CD4-positive, alpha-beta memory T cell (primary cell): ENCODE data around the gene AHDC1. TPM values are rescaled to one million over a fixed set of nuclear protein-coding genes. Genes with fewer than 3 reads are reported as not detected.
A peak's percentile ranks its signal among the peaks of the same experiment; 100 is the strongest.

Experiments
- CTCF ChIA-PET: fragments of 350-600 bp; sonication (Branson Sonifier 250); formaldehyde crosslinking; loops from one replicate; lab custom pipeline; 2021; ENCODE audit warnings: inconsistent platforms; ENCODE audit not compliant: partially characterized antibody; lab: Charles Lee
- POLR2A ChIA-PET: fragments of 350-600 bp; sonication (Branson Sonifier 250); formaldehyde crosslinking; loops from one replicate; lab custom pipeline; 2021; ENCODE audit not compliant: partially characterized antibody; lab: Charles Lee
- DNase-seq, 5 donors: peaks; one replicate each; pipeline versions ENCODE4 v3.0.0 to v3.0.0-alpha.2; 2020 to 2022; ENCODE audit warnings: mixed read lengths in 1 of 5
- H3K27ac ChIP-seq: one replicate; pipeline ENCODE4 v1.7.0; 2013; ENCODE audit warnings: low read depth, low read length
- H3K27me3 ChIP-seq: 2 replicates; pipeline ENCODE4 v1.7.0; 2013; ENCODE audit warnings: mild to moderate bottlenecking, low read length, moderate library complexity; ENCODE audit not compliant: insufficient read depth
- H3K36me3 ChIP-seq: 2 replicates; pipeline ENCODE4 v1.7.0; 2013; ENCODE audit warnings: mild to moderate bottlenecking, low read length, moderate library complexity; ENCODE audit not compliant: insufficient read depth
- H3K4me1 ChIP-seq: 2 replicates; pipeline ENCODE4 v1.7.0; 2013; ENCODE audit warnings: mild to moderate bottlenecking, low read length, moderate library complexity; ENCODE audit not compliant: insufficient read depth
- H3K4me3 ChIP-seq, 2 donors: one replicate each; pipeline ENCODE4 v1.7.0; 2013; ENCODE audit warnings: low read length in 2 of 2, mild to moderate bottlenecking in 1 of 2
- H3K9me3 ChIP-seq, 2 donors: one replicate each; pipeline ENCODE4 v1.7.0; 2013; ENCODE audit warnings: low read length in 2 of 2, control low read depth in 1 of 2; ENCODE audit not compliant: control insufficient read depth in 1 of 2
- H3K27ac Mint-ChIP-seq, 7 donors: one replicate each; pipeline ENCODE4 v1.8.0; 2020 to 2021; ENCODE audit warnings: mixed read lengths in 7 of 7, mild to moderate bottlenecking in 6 of 7, inconsistent platforms in 3 of 7, moderate library complexity in 3 of 7
- H3K27me3 Mint-ChIP-seq, 2 donors: one replicate each; pipeline ENCODE4 v1.8.0; 2020 to 2021; ENCODE audit warnings: mixed read lengths in 2 of 2
- H3K36me3 Mint-ChIP-seq, 2 donors: one replicate each; pipeline ENCODE4 v1.8.0; 2020 to 2021; ENCODE audit warnings: mixed read lengths in 2 of 2, inconsistent platforms in 1 of 2, mild to moderate bottlenecking in 1 of 2
- H3K4me1 Mint-ChIP-seq, 4 donors: one replicate each; pipeline ENCODE4 v1.8.0; 2020 to 2021; ENCODE audit warnings: mixed read lengths in 4 of 4, mild to moderate bottlenecking in 1 of 4
- H3K4me3 Mint-ChIP-seq, 8 donors: one replicate each; pipeline ENCODE4 v1.8.0; 2020 to 2021; ENCODE audit warnings: mixed read lengths in 8 of 8, mild to moderate bottlenecking in 7 of 8, moderate library complexity in 6 of 8, inconsistent platforms in 3 of 8
- H3K9me3 Mint-ChIP-seq, 8 donors: one replicate each; pipeline ENCODE4 v1.8.0; 2020 to 2021; ENCODE audit warnings: mixed read lengths in 8 of 8, mild to moderate bottlenecking in 5 of 8, inconsistent platforms in 3 of 8, moderate library complexity in 1 of 8
- intact Hi-C: fragments of 100-400 bp; cut with micrococcal nuclease; formaldehyde crosslinking; loops from one replicate; pipeline ENCODE4 v1.15.1; 2023
- polyA plus RNA-seq, 2 donors: library from polyadenylated mRNA; unstranded; fragments of 300-500 nt; fragmentation: Illumina TruSeq; gene quantifications; one replicate each; pipeline ENCODE4 v1.2.3, GENCODE V29; 2021
- total RNA-seq, 2 experiments: library from RNA; stranded (reverse); gene quantifications; one replicate each; pipeline ENCODE4 v1.2.3, GENCODE V29; 2021

The AHDC1 gene
- total and polyA plus RNA-seq, 4 experiments from 2014 or later, result 0.02 to 19.2 (median 10.0) TPM

DNA sequence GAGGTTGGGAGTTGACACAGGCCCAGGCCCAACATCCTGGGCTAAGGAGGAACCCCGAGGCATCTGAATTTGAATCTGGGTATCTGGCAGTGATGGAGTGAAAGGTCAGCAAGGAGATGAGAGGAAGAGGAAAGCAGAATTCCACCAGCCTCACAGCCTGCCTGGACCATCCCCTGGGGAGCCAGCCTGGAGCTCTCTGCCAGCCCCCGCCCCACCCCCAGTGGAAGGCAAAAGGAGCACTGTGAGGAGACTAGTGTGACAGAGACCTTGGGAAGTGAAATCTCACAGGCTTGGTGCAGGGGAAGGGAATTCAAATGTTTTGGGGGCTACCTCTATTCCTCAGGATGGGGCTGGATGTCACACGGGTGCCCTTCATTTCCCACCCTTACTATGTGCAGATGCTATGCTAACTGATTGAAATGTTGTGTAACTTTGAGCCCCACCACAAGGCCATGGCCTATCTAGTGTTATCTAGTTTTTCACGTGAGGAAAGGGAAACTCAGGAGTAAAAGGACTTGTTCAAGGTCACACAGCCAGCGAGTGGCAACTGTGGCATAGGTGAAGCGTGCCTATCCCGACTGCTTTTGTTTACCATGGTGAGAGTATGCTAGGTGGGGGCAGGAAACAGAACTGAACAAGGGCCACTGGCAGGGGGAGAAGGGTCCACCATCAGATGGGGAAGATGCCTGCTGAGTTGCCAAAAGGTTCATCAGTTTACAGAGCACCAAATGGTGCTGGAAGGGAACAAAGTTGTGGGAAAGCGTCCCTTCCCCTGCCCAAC is 29.8 kb downstream of the AHDC1 start:
- Histone ChIP-seq H3K4me3 (no peak overlapping the region), H3K9me3 (no peaks in the 10 kb centered on the region), H3K27ac (no peak overlapping the region), H3K36me3 (no peaks in the 10 kb centered on the region), H3K4me1 (no peaks in the 10 kb centered on the region), H3K27me3 (no peaks in the 10 kb centered on the region)
- intact Hi-C loops, result no loop called here
- ChIA-PET CTCF (interaction anchor here (9.7 kb wide), 1 partner anchor 17 kb away, joined by 93 read pairs; no protein-coding TSS in a partner anchor), POLR2A (interaction anchor here (1.3 kb wide), 1 partner anchor 51 kb away, joined by 3 read pairs; no protein-coding TSS in a partner anchor)
- H3K4me3 Mint-ChIP-seq, result peak overlapping the region in 5 of 8 donors; percentile 23 to 65 (median 44)
- no peaks in the 10 kb centered on the region for H3K9me3 Mint-ChIP-seq
- peaks cover 0 to 2% of the 10 kb centered on the region in 2 donors for H3K36me3 Mint-ChIP-seq
- DNase-seq, result no peak
- peaks cover 11 to 37% (median 21%) of the 10 kb centered on the region in 4 donors for H3K4me1 Mint-ChIP-seq
- H3K27me3 Mint-ChIP-seq, result peaks cover 0 to 4% of the 10 kb centered on the region in 2 donors
- H3K27ac Mint-ChIP-seq, result peak overlapping the region in 5 of 7 donors; percentile 14 to 77 (median 72)

- H3K4me1 ChIP-seq, result peaks cover 8% of the 10 kb centered on the region
- H3K4me1 Mint-ChIP-seq, result peaks cover 17 to 48% (median 29%) of the 10 kb centered on the region in 4 donors
Observed at GRCh38 chr1:27572679-27573426, 31.1 kb downstream of the AHDC1 start.

GRCh38 chr1:27572019-27572678 is 31.8 kb downstream of the AHDC1 start:
- intact Hi-C loops, result no loop called here
- Mint-ChIP-seq H3K27me3 (peaks cover 0 to 4% of the 10 kb centered on the region in 2 donors), H3K27ac (peak overlapping the region in 5 of 7 donors; percentile 9 to 88 (median 62)), H3K4me3 (no peak overlapping the region), H3K9me3 (no peaks in the 10 kb centered on the region), H3K36me3 (no peaks in the 10 kb centered on the region), H3K4me1 (peaks cover 19 to 54% (median 32%) of the 10 kb centered on the region in 4 donors)
- ChIA-PET CTCF (interaction anchor here (9.7 kb wide), 1 partner anchor 15 kb away, joined by 93 read pairs; no protein-coding TSS in a partner anchor), POLR2A (no interaction called here)
- DNase-seq, result no peak
- Histone ChIP-seq H3K4me3 (no peak overlapping the region), H3K9me3 (no peaks in the 10 kb centered on the region), H3K27ac (no peak overlapping the region), H3K27me3 (no peaks in the 10 kb centered on the region), H3K36me3 (no peaks in the 10 kb centered on the region), H3K4me1 (peaks cover 15% of the 10 kb centered on the region)

More at GRCh38 chr1:27572679-27573426, 31.1 kb downstream of the AHDC1 start:
- no peak for DNase-seq
- Histone ChIP-seq H3K36me3 (no peaks in the 10 kb centered on the region), H3K9me3 (no peaks in the 10 kb centered on the region), H3K27ac (no peak overlapping the region), H3K4me3 (no peak overlapping the region), H3K27me3 (no peaks in the 10 kb centered on the region)
- intact Hi-C loops, result no loop called here
- Mint-ChIP-seq H3K27me3 (peaks cover 0 to 4% of the 10 kb centered on the region in 2 donors), H3K36me3 (no peaks in the 10 kb centered on the region), H3K27ac (peak overlapping the region in 4 of 7 donors; percentile 9 to 88 (median 72)), H3K4me3 (no peak overlapping the region), H3K9me3 (no peaks in the 10 kb centered on the region)
- POLR2A ChIA-PET, result no interaction called here
- CTCF ChIA-PET, result interaction anchor here (0.9 to 9.7 kb wide), 2 partner anchors 16 to 23 kb away, joined by 3 to 93 read pairs; no protein-coding TSS in a partner anchor

GRCh38 chr1:27571439-27572018 is 32.4 kb downstream of the AHDC1 start:
- Mint-ChIP-seq H3K27ac (no peak overlapping the region), H3K27me3 (no peaks in the 10 kb centered on the region), H3K36me3 (no peaks in the 10 kb centered on the region), H3K4me3 (no peak overlapping the region), H3K9me3 (no peaks in the 10 kb centered on the region), H3K4me1 (peaks cover 15 to 49% (median 29%) of the 10 kb centered on the region in 4 donors)
- H3K36me3 ChIP-seq, result no peaks in the 10 kb centered on the region
- intact Hi-C loops, result no loop called here
- H3K27me3 ChIP-seq, result no peaks in the 10 kb centered on the region
- ChIA-PET CTCF (interaction anchor here (1.2 to 9.7 kb wide), 5 partner anchors 9 to 36 kb away, joined by 3 to 93 read pairs (median 7); partner anchors contain the start of gene AHDC1), POLR2A (interaction anchor here (1.3 kb wide), 1 partner anchor 48 kb away, joined by 4 read pairs; no protein-coding TSS in a partner anchor)
- H3K4me1 ChIP-seq, result peaks cover 20% of the 10 kb centered on the region
- DNase-seq, result no peak
- H3K9me3 ChIP-seq, result no peaks in the 10 kb centered on the region
- no peak overlapping the region for H3K27ac ChIP-seq
- no peak overlapping the region for H3K4me3 ChIP-seq

DNA sequence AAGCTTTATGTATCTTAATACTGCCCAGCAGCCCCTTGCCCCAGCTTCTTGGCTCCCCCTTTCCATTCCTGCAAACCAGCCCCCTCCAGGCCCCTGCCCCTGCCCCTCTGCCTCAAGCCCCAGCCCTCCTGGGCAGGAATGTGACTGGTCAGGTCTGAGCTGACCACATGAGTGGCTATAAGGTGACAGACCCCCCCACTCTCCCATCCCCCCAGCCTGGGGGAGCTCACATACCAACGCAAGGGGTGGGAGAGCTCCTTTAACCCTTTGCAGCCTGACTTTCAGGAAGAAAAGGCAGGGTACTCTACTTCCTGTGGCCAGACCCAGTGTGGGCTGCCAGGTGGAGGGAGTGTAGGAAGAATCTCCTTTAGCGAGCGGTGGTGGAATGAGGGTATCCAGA is 33.2 kb downstream of the AHDC1 start:
- Mint-ChIP-seq H3K4me3 (no peak overlapping the region), H3K4me1 (peaks cover 15 to 50% (median 28%) of the 10 kb centered on the region in 4 donors)
- CTCF ChIA-PET, result interaction anchor here (1.2 to 9.7 kb wide), 6 partner anchors 10 to 168 kb away, joined by 3 to 93 read pairs (median 6); partner anchors contain the start of gene AHDC1

DNA sequence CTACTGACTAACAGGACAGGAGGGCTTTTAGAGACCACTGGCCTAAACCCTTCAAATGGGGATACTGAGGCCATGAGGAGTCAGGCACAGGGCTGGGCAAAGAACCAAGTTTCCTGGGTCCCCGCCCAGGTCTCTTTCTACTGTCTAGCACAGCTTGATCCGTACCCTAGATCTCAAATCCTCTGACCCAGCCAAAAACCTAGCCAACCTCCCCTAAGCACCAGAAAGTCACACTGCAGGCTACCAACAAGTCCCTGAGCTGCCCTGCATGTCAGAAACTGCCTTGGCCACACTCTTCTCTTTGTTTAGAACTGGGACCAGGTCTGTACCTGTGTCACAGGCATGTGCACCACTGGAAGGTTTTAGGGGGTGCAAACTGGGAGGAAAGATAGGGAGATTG is 33.6 kb downstream of the AHDC1 start:
- Histone ChIP-seq H3K36me3 (no peaks in the 10 kb centered on the region), H3K4me3 (no peak overlapping the region), H3K27me3 (no peaks in the 10 kb centered on the region), H3K9me3 (no peaks in the 10 kb centered on the region), H3K4me1 (peaks cover 20% of the 10 kb centered on the region), H3K27ac (no peak overlapping the region)
- intact Hi-C loops, result no loop called here
- no peak for DNase-seq
- ChIA-PET CTCF (interaction anchor here (1.2 to 9.7 kb wide), 8 partner anchors 11 to 168 kb away, joined by 3 to 93 read pairs (median 5); partner anchors contain the start of gene AHDC1), POLR2A (interaction anchor here (1.3 to 3.0 kb wide), 2 partner anchors 15 to 47 kb away, joined by 4 to 20 read pairs; no protein-coding TSS in a partner anchor)
- Mint-ChIP-seq H3K4me1 (peaks cover 15 to 50% (median 28%) of the 10 kb centered on the region in 4 donors), H3K36me3 (no peaks in the 10 kb centered on the region), H3K27ac (peak overlapping the region in 5 of 7 donors; percentile 48 to 92 (median 69)), H3K9me3 (no peaks in the 10 kb centered on the region), H3K27me3 (no peaks in the 10 kb centered on the region), H3K4me3 (peak overlapping the region in 1 of 8 donors; percentile 59)

More for the DNA sequence above, 33.2 kb downstream of the AHDC1 start:
- H3K4me1 ChIP-seq, result peaks cover 20% of the 10 kb centered on the region
- no peaks in the 10 kb centered on the region for H3K36me3 ChIP-seq
- H3K27me3 ChIP-seq, result no peaks in the 10 kb centered on the region
- no peak overlapping the region for H3K4me3 ChIP-seq
- Mint-ChIP-seq H3K36me3 (no peaks in the 10 kb centered on the region), H3K27me3 (no peaks in the 10 kb centered on the region), H3K9me3 (no peaks in the 10 kb centered on the region), H3K27ac (peak overlapping the region in 1 of 7 donors; percentile 75)
- no peak overlapping the region for H3K27ac ChIP-seq
- no peaks in the 10 kb centered on the region for H3K9me3 ChIP-seq
- intact Hi-C loops, result no loop called here
- POLR2A ChIA-PET, result interaction anchor here (1.3 kb wide), 1 partner anchor 48 kb away, joined by 4 read pairs; no protein-coding TSS in a partner anchor
- DNase-seq, result no peak
